ENCODE measurements around the gene PPP2R2C.

PPP2R2C gene

DNA sequence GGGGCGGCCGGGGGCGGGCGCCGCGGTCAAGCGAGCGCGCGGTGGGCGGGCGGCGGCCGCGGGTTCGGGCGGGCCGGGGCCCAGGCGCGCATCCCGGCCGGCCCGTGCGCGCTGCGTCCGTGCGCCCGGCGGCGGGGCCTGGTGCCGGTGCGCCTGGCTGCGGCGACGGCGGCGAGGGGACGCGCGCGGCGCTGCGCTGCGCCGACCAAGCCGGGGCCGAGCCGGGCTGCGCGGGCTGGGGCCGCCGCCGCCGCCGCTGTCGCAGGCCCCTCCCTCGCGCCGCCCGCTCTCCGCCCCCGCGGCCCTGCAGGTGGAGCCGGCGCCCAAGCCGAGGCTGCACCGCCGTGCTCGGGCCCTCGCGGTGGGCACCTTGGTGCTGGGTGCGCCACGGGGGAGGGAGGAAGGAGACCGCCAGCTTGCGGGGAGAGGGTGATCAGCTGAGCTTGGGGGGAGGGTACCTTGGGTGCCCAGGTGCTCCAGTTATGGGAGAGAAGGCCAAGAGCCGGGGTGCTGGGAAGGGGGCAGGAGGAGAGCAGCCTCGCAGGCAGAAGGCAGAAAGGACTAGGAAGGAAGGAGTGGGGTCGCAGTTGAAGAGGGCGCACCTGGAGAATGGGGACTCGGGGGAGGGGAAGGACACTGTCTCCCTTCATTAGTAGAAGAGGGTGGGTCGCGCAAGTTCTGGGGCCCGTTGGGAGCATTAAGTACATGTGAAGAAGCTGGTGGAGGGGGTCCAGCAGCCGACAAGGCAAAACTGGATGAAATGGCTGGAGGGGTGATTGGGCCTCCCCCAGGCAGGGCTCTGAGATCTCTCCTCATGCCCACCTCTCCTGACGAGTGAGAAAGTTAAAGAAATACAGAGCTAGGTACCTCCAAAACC is at the start of gene PPP2R2C:
PPP2R2C (minus strand) TSS at position 228 of the 877 bp plus-strand sequence. CDS start 385 bp downstream, outside the sequence.
- H3K27ac ChIP-seq (ENCODE audit: extremely low read depth, low read depth, low read length): no peak within 1 kb of the TSS
- H3K4me1 ChIP-seq (ENCODE audit: control insufficient read depth, insufficient read depth, low read length): no peaks in the 10 kb centered on the region
- H3K4me3 ChIP-seq (ENCODE audit: low read depth, low read length): peak within 1 kb of the TSS; percentile 54
- no peaks in the 10 kb centered on the region for H3K9me3 ChIP-seq (ENCODE audit: control insufficient read depth, insufficient read depth, low read depth, low read length)
- ChIA-PET CTCF (interaction anchor here (0.6 to 1.4 kb wide), 2 partner anchors 74 to 224 kb away, joined by 3 to 10 read pairs; no protein-coding TSS in a partner anchor), POLR2A (no interaction called here)
- H3K36me3 ChIP-seq (ENCODE audit: control insufficient read depth in 2 of 2, insufficient read depth in 1 of 2, low read length in 2 of 2): no peaks in the 10 kb centered on the region
- TF ChIP-seq ZNF791 (tag by site-specific recombination; IDR thresholded peaks at IDR 0.05): no peak
- peak; percentile 61 for TF ChIP-seq GLIS2 (tag by site-specific recombination; IDR thresholded peaks at IDR 0.05)
- TF ChIP-seq, protein P1, sequence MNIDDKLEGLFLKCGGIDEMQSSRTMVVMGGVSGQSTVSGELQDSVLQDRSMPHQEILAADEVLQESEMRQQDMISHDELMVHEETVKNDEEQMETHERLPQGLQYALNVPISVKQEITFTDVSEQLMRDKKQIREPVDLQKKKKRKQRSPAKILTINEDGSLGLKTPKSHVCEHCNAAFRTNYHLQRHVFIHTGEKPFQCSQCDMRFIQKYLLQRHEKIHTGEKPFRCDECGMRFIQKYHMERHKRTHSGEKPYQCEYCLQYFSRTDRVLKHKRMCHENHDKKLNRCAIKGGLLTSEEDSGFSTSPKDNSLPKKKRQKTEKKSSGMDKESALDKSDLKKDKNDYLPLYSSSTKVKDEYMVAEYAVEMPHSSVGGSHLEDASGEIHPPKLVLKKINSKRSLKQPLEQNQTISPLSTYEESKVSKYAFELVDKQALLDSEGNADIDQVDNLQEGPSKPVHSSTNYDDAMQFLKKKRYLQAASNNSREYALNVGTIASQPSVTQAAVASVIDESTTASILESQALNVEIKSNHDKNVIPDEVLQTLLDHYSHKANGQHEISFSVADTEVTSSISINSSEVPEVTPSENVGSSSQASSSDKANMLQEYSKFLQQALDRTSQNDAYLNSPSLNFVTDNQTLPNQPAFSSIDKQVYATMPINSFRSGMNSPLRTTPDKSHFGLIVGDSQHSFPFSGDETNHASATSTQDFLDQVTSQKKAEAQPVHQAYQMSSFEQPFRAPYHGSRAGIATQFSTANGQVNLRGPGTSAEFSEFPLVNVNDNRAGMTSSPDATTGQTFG (tag by site-specific recombination; IDR thresholded peaks at IDR 0.05; ENCODE audit: borderline replicate concordance): no peak
- peak; percentile 63 for TF ChIP-seq ZNF335 (tag by site-specific recombination; conservative IDR thresholded peaks at IDR 0.05)
- TF ChIP-seq, protein P2, sequence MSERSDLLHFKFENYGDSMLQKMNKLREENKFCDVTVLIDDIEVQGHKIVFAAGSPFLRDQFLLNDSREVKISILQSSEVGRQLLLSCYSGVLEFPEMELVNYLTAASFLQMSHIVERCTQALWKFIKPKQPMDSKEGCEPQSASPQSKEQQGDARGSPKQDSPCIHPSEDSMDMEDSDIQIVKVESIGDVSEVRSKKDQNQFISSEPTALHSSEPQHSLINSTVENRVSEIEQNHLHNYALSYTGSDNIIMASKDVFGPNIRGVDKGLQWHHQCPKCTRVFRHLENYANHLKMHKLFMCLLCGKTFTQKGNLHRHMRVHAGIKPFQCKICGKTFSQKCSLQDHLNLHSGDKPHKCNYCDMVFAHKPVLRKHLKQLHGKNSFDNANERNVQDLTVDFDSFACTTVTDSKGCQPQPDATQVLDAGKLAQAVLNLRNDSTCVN (tag by site-specific recombination; optimal IDR thresholded peaks at IDR 0.05): peak; percentile 38
- no peak for TF ChIP-seq ZNF202 (tag by site-specific recombination; IDR thresholded peaks at IDR 0.05; ENCODE audit: borderline replicate concordance)
- TF ChIP-seq ZNF394 (tag by site-specific recombination; IDR thresholded peaks at IDR 0.05; ENCODE audit: borderline replicate concordance): peak; percentile 28; the same call in 1 of the 2 replicates
- TF ChIP-seq, protein P3, sequence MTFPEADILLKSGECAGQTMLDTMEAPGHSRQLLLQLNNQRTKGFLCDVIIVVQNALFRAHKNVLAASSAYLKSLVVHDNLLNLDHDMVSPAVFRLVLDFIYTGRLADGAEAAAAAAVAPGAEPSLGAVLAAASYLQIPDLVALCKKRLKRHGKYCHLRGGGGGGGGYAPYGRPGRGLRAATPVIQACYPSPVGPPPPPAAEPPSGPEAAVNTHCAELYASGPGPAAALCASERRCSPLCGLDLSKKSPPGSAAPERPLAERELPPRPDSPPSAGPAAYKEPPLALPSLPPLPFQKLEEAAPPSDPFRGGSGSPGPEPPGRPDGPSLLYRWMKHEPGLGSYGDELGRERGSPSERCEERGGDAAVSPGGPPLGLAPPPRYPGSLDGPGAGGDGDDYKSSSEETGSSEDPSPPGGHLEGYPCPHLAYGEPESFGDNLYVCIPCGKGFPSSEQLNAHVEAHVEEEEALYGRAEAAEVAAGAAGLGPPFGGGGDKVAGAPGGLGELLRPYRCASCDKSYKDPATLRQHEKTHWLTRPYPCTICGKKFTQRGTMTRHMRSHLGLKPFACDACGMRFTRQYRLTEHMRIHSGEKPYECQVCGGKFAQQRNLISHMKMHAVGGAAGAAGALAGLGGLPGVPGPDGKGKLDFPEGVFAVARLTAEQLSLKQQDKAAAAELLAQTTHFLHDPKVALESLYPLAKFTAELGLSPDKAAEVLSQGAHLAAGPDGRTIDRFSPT (tag by site-specific recombination; IDR thresholded peaks at IDR 0.05): peak; percentile 42; the same call in 1 of the 2 replicates
- TF ChIP-seq ZNF677 (tag by site-specific recombination; IDR thresholded peaks at IDR 0.05): no peak
- peak; percentile 7; the same call in 1 of the 2 replicates for TF ChIP-seq EGR2 (tag by site-specific recombination; IDR thresholded peaks at IDR 0.05; ENCODE audit: low read depth)
- peak; percentile 9; the same call in 1 of the 2 replicates for TF ChIP-seq SP2 (tag by site-specific recombination; IDR thresholded peaks at IDR 0.05)
- peak; percentile 81 for TF ChIP-seq ZBTB8A (tag by site-specific recombination; IDR thresholded peaks at IDR 0.05)
- no peak for TF ChIP-seq ZNF501 (tag by site-specific recombination; IDR thresholded peaks at IDR 0.05)
- no peak for TF ChIP-seq ZSCAN30 (tag by site-specific recombination; IDR thresholded peaks at IDR 0.05)
- peak; percentile 63; the same call in 1 of the 2 replicates for TF ChIP-seq ZNF223 (tag by site-specific recombination; IDR thresholded peaks at IDR 0.05)
- peak; percentile 35; the same call in 1 of the 2 replicates for TF ChIP-seq ZNF76 (tag by site-specific recombination; IDR thresholded peaks at IDR 0.05; ENCODE audit: borderline replicate concordance, low read depth)
- peak; percentile 63 for TF ChIP-seq ZFHX2 (tag by site-specific recombination; conservative IDR thresholded peaks at IDR 0.05)
- TF ChIP-seq YY1 (tag by site-specific recombination; IDR thresholded peaks at IDR 0.05): no peak
- 0 out of 2 replicates have a peak, but pooled peaks have one; percentile 24 for TF ChIP-seq ZNF423 (tag by site-specific recombination; IDR thresholded peaks at IDR 0.05)
- TF ChIP-seq ZNF133 (tag by site-specific recombination; IDR thresholded peaks at IDR 0.05): 0 out of 2 replicates have a peak, but pooled peaks have one; percentile 10
- TF ChIP-seq, protein P4, sequence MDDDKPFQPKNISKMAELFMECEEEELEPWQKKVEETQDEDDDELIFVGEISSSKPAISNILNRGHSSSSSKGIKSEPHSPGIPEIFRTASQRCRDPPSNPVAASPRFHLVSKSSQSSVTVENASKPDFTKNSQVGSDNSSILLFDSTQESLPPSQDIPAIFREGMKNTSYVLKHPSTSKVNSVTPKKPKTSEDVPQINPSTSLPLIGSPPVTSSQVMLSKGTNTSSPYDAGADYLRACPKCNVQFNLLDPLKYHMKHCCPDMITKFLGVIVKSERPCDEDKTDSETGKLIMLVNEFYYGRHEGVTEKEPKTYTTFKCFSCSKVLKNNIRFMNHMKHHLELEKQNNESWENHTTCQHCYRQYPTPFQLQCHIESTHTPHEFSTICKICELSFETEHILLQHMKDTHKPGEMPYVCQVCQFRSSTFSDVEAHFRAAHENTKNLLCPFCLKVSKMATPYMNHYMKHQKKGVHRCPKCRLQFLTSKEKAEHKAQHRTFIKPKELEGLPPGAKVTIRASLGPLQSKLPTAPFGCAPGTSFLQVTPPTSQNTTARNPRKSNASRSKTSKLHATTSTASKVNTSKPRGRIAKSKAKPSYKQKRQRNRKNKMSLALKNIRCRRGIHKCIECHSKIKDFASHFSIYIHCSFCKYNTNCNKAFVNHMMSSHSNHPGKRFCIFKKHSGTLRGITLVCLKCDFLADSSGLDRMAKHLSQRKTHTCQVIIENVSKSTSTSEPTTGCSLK (tag by site-specific recombination; IDR thresholded peaks at IDR 0.05): no peak
- peak; percentile 41; the same call in 1 of the 2 replicates for TF ChIP-seq GLIS1 (tag by site-specific recombination; IDR thresholded peaks at IDR 0.05)
- peak; percentile 42 for TF ChIP-seq ZIC2 (tag by site-specific recombination; IDR thresholded peaks at IDR 0.05)
- TF ChIP-seq, protein P5, sequence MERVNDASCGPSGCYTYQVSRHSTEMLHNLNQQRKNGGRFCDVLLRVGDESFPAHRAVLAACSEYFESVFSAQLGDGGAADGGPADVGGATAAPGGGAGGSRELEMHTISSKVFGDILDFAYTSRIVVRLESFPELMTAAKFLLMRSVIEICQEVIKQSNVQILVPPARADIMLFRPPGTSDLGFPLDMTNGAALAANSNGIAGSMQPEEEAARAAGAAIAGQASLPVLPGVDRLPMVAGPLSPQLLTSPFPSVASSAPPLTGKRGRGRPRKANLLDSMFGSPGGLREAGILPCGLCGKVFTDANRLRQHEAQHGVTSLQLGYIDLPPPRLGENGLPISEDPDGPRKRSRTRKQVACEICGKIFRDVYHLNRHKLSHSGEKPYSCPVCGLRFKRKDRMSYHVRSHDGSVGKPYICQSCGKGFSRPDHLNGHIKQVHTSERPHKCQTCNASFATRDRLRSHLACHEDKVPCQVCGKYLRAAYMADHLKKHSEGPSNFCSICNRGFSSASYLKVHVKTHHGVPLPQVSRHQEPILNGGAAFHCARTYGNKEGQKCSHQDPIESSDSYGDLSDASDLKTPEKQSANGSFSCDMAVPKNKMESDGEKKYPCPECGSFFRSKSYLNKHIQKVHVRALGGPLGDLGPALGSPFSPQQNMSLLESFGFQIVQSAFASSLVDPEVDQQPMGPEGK (tag by site-specific recombination; IDR thresholded peaks at IDR 0.05): peak; percentile 57
- TF ChIP-seq ZBTB20 (tag by site-specific recombination; IDR thresholded peaks at IDR 0.05): peak; percentile 62
- no peak for TF ChIP-seq ZXDB (tag by site-specific recombination; IDR thresholded peaks at IDR 0.05)
